Subcutaneous preadipocyte (primary cell): ENCODE measurements around the gene MNX1. TPM values are rescaled to one million over a fixed set of nuclear protein-coding genes. Genes with fewer than 3 reads are reported as not detected.

Experiments used
- total RNA-seq: library from RNA; depleted of rRNA; stranded (reverse); fragments of >200 nt; gene quantifications from 2 replicates; pipeline ENCODE4 v1.2.3, GENCODE V29; 2012

MNX1 gene
- total RNA-seq, result not detected in 2 replicates

GRCh38 chr7:157010588-157011332 lies at the start of gene MNX1:
Gene MNX1, minus strand, starts transcription at chr7:157010663. Its CDS starts 313 bp downstream, at chr7:157010350.

Other genes starting within 250 kb of the MNX1 start
- gene LMBR1, start 117.5 kb downstream of the MNX1 start, total RNA-seq, result 25.4 and 37.9 TPM in 2 replicates
- gene NOM1, start 61.0 kb downstream of the MNX1 start, total RNA-seq, result 14.3 and 26.6 TPM in 2 replicates
- gene UBE3C, start 128.3 kb upstream of the MNX1 start, total RNA-seq, result 66.1 and 109 TPM in 2 replicates